IMR-90 (cell line): ENCODE data around the gene C16orf89. TPM values are rescaled to one million over a fixed set of nuclear protein-coding genes. Genes with fewer than 3 reads are reported as not detected.
"Not testable (repeated sequence)": the region's sequence is repeated elsewhere in the genome, so short reads cannot be mapped to it uniquely, and the experiment has no call there.

Experiments
- ATAC-seq: fragments of 200-7000 bp; cut with Tn5 transposase; 2 replicates; pipeline ENCODE4 v1.9.1; 2020; ENCODE audit warnings: low read depth, mild to moderate bottlenecking, moderate library complexity
- BruUV-seq: library from RNA; stranded (reverse); fragments of 400-500 nt; replicated peaks from 2 replicates; lab custom pipeline; 2021; lab: Mats Ljungman, UMichigan
- CTCF ChIA-PET: fragments of 300-600 bp; formaldehyde crosslinking; extraction: SDS; loops from one replicate; lab custom pipeline; 2021; ENCODE audit warnings: antibody characterized with exemption; lab: Yijun Ruan, JAX
- POLR2A ChIA-PET: fragments of 300-600 bp; sonication (Branson Sonifier 250); formaldehyde crosslinking; loops from one replicate; lab custom pipeline; 2022; ENCODE audit warnings: antibody characterized with exemption; ENCODE audit not compliant: unreplicated experiment; lab: Charles Lee
- DNase-seq: peaks from one replicate; pipeline ENCODE4 v3.0.0; 2013
- H2AFZ ChIP-seq: replicated peaks from 2 replicates; pipeline ENCODE3; 2013; ENCODE audit warnings: low read length, mild to moderate bottlenecking; ENCODE audit not compliant: poor library complexity
- H2AK5ac ChIP-seq: 2 replicates; pipeline ENCODE4 v1.6.1; 2013; ENCODE audit warnings: low read depth, low read length, inconsistent platforms
- H2AK9ac ChIP-seq: replicated peaks from 2 replicates; pipeline ENCODE3; 2013; ENCODE audit warnings: mild to moderate bottlenecking, low read depth, low read length, moderate library complexity; ENCODE audit not compliant: poor library complexity
- H2BK120ac ChIP-seq: 2 replicates; pipeline ENCODE4 v1.6.1; 2013; ENCODE audit warnings: low read depth, low read length, inconsistent platforms
- H2BK15ac ChIP-seq: 3 replicates; pipeline ENCODE4 v1.6.1; 2013; ENCODE audit warnings: low read depth, low read length, inconsistent platforms
- H2BK20ac ChIP-seq: 2 replicates; pipeline ENCODE4 v1.6.1; 2013; ENCODE audit warnings: low read depth, mild to moderate bottlenecking, inconsistent platforms, low read length, moderate library complexity
- H2BK5ac ChIP-seq: 2 replicates; pipeline ENCODE4 v1.6.1; 2013; ENCODE audit warnings: mild to moderate bottlenecking, low read depth, low read length, inconsistent platforms; ENCODE audit not compliant: poor library complexity, severe bottlenecking
- H3K14ac ChIP-seq: replicated peaks from 2 replicates; pipeline ENCODE4 v1.6.1; 2013; ENCODE audit warnings: low read depth, low read length, inconsistent platforms
- H3K18ac ChIP-seq: 2 replicates; pipeline ENCODE4 v1.6.1; 2013; ENCODE audit warnings: low read depth, low read length, control low read depth
- H3K23ac ChIP-seq: 2 replicates; pipeline ENCODE4 v1.6.1; 2013; ENCODE audit warnings: low read depth, low read length, inconsistent platforms
- H3K27ac ChIP-seq: 2 replicates; pipeline ENCODE4 v1.5.1; 2013; ENCODE audit warnings: mild to moderate bottlenecking, control low read depth, low read length; ENCODE audit not compliant: insufficient read depth
- H3K27me3 ChIP-seq: 2 replicates; pipeline ENCODE4 v1.6.1; 2013; ENCODE audit warnings: low read length; ENCODE audit not compliant: control insufficient read depth, insufficient read depth
- H3K36me3 ChIP-seq: 2 replicates; pipeline ENCODE4 v1.6.1; 2013; ENCODE audit warnings: low read length, mixed read lengths; ENCODE audit not compliant: control insufficient read depth, insufficient read depth
- H3K4ac ChIP-seq: 2 replicates; pipeline ENCODE4 v1.6.1; 2013; ENCODE audit warnings: low read depth, low read length, inconsistent platforms
- H3K4me1 ChIP-seq: 2 replicates; pipeline ENCODE4 v1.6.1; 2013; ENCODE audit warnings: low read length, mixed read lengths; ENCODE audit not compliant: control insufficient read depth, insufficient read depth
- H3K4me2 ChIP-seq: 2 replicates; pipeline ENCODE4 v1.6.1; 2013; ENCODE audit warnings: low read depth, mild to moderate bottlenecking, control low read depth, low read length, moderate library complexity
- H3K4me3 ChIP-seq: 2 replicates; pipeline ENCODE4 v1.5.1; 2013; ENCODE audit warnings: low read depth, mild to moderate bottlenecking, control low read depth, low read length, moderate library complexity; ENCODE audit not compliant: insufficient read depth
- H3K56ac ChIP-seq: 2 replicates; pipeline ENCODE4 v1.6.1; 2013; ENCODE audit warnings: low read length, inconsistent platforms; ENCODE audit not compliant: insufficient read depth; ENCODE audit errors: extremely low read depth
- H3K79me1 ChIP-seq, 2 experiments: 2 replicates each; pipeline ENCODE4 v1.6.1; 2013; ENCODE audit warnings: low read length in 2 of 2, inconsistent platforms in 1 of 2, low read depth in 1 of 2
- H3K9ac ChIP-seq: 2 replicates; pipeline ENCODE4 v1.6.1; 2013; ENCODE audit warnings: low read depth, low read length, control low read depth
- H3K9me1 ChIP-seq: 2 replicates; pipeline ENCODE4 v1.6.1; 2013; ENCODE audit warnings: low read length, inconsistent platforms; ENCODE audit not compliant: insufficient read depth
- H3K9me3 ChIP-seq: 2 replicates; pipeline ENCODE4 v1.6.1; 2013; ENCODE audit warnings: low read length; ENCODE audit not compliant: control insufficient read depth, insufficient read depth
- H4K20me1 ChIP-seq: 2 replicates; pipeline ENCODE4 v1.6.1; 2013; ENCODE audit warnings: low read length, inconsistent platforms; ENCODE audit not compliant: insufficient read depth
- H4K5ac ChIP-seq: 2 replicates; pipeline ENCODE4 v1.6.1; 2013; ENCODE audit warnings: mild to moderate bottlenecking, low read depth, low read length, control low read depth
- H4K8ac ChIP-seq, 2 experiments: 2 replicates each; pipeline ENCODE4 v1.6.1; 2013; ENCODE audit warnings: low read depth in 2 of 2, low read length in 2 of 2, control low read depth in 1 of 2, inconsistent platforms in 1 of 2
- H4K91ac ChIP-seq: 2 replicates; pipeline ENCODE4 v1.6.1; 2013; ENCODE audit warnings: low read depth, low read length, inconsistent platforms; ENCODE audit not compliant: insufficient read depth
- WGBS, 2 experiments: methylation state at CpG; one replicate each; pipeline versions ENCODE4 v1.1.5 to v1.1.7; 2013; ENCODE audit warnings: missing lambda C conversion rate in 2 of 2; ENCODE audit not compliant: insufficient read length in 1 of 2; ENCODE audit errors: extremely low coverage in 2 of 2; 5-methylcytosine and 5-hydroxymethylcytosine counted together
- dilution Hi-C: fragments of 300-500 bp; cut with HindIII; formaldehyde crosslinking; loops from one replicate; pipeline ENCODE4 v1.14.3; 2018; ENCODE audit warnings: low sequenced_read_pairs; ENCODE audit not compliant: unreplicated experiment
- in situ Hi-C: fragments of 300-500 bp; cut with MboI; formaldehyde crosslinking; loops from 3 replicates; pipeline ENCODE4 v1.14.3; 2019; ENCODE audit warnings: low sequenced_read_pairs, inconsistent platforms, mixed read lengths
- intact Hi-C: fragments of 100-400 bp; cut with micrococcal nuclease; formaldehyde crosslinking; loops from 2 replicates; pipeline ENCODE4 v1.10.0; 2022
- polyA plus RNA-seq, 3 experiments: library from polyadenylated mRNA; depleted of rRNA; stranded (reverse); fragments of >200 nt; gene quantifications; 2 replicates each; pipeline ENCODE4 v1.2.3, GENCODE V29; 2012; ENCODE audit warnings: low replicate concordance in 1 of 3
- total RNA-seq: library from RNA; depleted of rRNA; stranded (reverse); fragments of >200 nt; gene quantifications from 2 replicates; pipeline ENCODE4 v1.2.3, GENCODE V29; 2012

C16orf89 gene
- total and polyA plus RNA-seq, 2 of the 4 experiments (the other 2 are of a cell fraction) = 0.17 to 0.18 TPM

GRCh38 chr16:5073771-5074170 lies 8.0 kb upstream of the C16orf89 start:
- H3K4me3 ChIP-seq, H2BK5ac ChIP-seq, H3K27ac ChIP-seq, CTCF ChIA-PET, H2AK9ac ChIP-seq, H3K23ac ChIP-seq, in situ Hi-C loops, intact Hi-C loops, H3K9me3 ChIP-seq, POLR2A ChIA-PET, H3K14ac ChIP-seq, H3K4me2 ChIP-seq, H2BK20ac ChIP-seq, H4K91ac ChIP-seq, H2BK15ac ChIP-seq, H3K4ac ChIP-seq, H3K56ac ChIP-seq, H3K27me3 ChIP-seq, H3K4me1 ChIP-seq, DNase-seq, H2AFZ ChIP-seq, H2BK120ac ChIP-seq, H4K8ac ChIP-seq, ATAC-seq, dilution Hi-C loops, H3K18ac ChIP-seq, H4K5ac ChIP-seq, H2AK5ac ChIP-seq, H3K9ac ChIP-seq, BruUV-seq, H4K20me1 ChIP-seq, H3K9me1 ChIP-seq: not testable (repeated sequence)
- H3K36me3 ChIP-seq = peaks cover 29% of the 10 kb centered on the region
- WGBS, 2 experiments = 70% methylated on average over 2 of the region's 15 CpGs; no CpG with 5 or more reads in 1 of the 2 experiments
- peaks cover 4 to 38% of the 10 kb centered on the region in 2 experiments; a peak in 3 of 4 replicates for H3K79me1 ChIP-seq
